CD4-positive, alpha-beta T cell (primary cell): ENCODE measurements around the gene RAB22A. TPM values are rescaled to one million over a fixed set of nuclear protein-coding genes. Genes with fewer than 3 reads are reported as not detected.

Experiments
- ATAC-seq: fragments of 200-7000 bp; cut with Tn5 transposase; one replicate; pipeline ENCODE4 v1.10.0; 2022; ENCODE audit warnings: mild to moderate bottlenecking; ENCODE audit not compliant: poor library complexity
- CTCF ChIA-PET: fragments of 350-600 bp; sonication (Branson Sonifier 250); formaldehyde crosslinking; loops from one replicate; lab custom pipeline; 2021; ENCODE audit warnings: antibody characterized with exemption, inconsistent platforms; lab: Charles Lee
- POLR2A ChIA-PET: fragments of 350-600 bp; sonication (Branson Sonifier 250); formaldehyde crosslinking; loops from one replicate; lab custom pipeline; 2021; ENCODE audit warnings: antibody characterized with exemption, inconsistent platforms; lab: Charles Lee
- DNase-seq, 14 experiments: peaks; one replicate each; pipeline ENCODE4 v3.0.0-alpha.2; 2013 to 2020; ENCODE audit warnings: mixed read lengths in 2 of 14
- H3K27ac ChIP-seq, 2 donors: one replicate each; pipeline versions ENCODE4 v1.5.1 to v1.7.0; 2013; ENCODE audit warnings: low read length in 2 of 2, low read depth in 1 of 2, mild to moderate bottlenecking in 1 of 2
- H3K27me3 ChIP-seq, 2 experiments: 1 replicate in 1 of 2; 2 replicates in 1 of 2; pipeline versions ENCODE4 v1.6.1 to v1.7.0; 2013; ENCODE audit warnings: low read length in 2 of 2, control low read depth in 1 of 2, mild to moderate bottlenecking in 1 of 2, moderate library complexity in 1 of 2; ENCODE audit not compliant: insufficient read depth in 2 of 2, control insufficient read depth in 1 of 2
- H3K36me3 ChIP-seq: one replicate; pipeline ENCODE4 v1.6.1; 2013; ENCODE audit warnings: low read length, control low read depth; ENCODE audit not compliant: insufficient read depth
- H3K4me1 ChIP-seq: one replicate; pipeline ENCODE4 v1.6.1; 2013; ENCODE audit warnings: low read length, control low read depth; ENCODE audit not compliant: insufficient read depth
- H3K4me3 ChIP-seq: one replicate; pipeline ENCODE4 v1.5.1; 2013; ENCODE audit warnings: mild to moderate bottlenecking, low read length, moderate library complexity
- H3K9me3 ChIP-seq, 2 experiments: 1 replicate in 1 of 2; 2 replicates in 1 of 2; pipeline versions ENCODE4 v1.6.1 to v1.7.0; 2013; ENCODE audit warnings: low read length in 2 of 2, mild to moderate bottlenecking in 2 of 2, control low read depth in 1 of 2, moderate library complexity in 1 of 2; ENCODE audit not compliant: control insufficient read depth in 1 of 2, insufficient read depth in 1 of 2
- H3K27ac Mint-ChIP-seq: one replicate; pipeline ENCODE4 v1.8.0; 2020; ENCODE audit warnings: mixed read lengths
- H3K27me3 Mint-ChIP-seq: one replicate; pipeline ENCODE4 v1.8.0; 2021; ENCODE audit warnings: mixed read lengths
- H3K36me3 Mint-ChIP-seq: one replicate; pipeline ENCODE4 v1.8.0; 2021; ENCODE audit warnings: low read depth, mixed read lengths
- H3K4me1 Mint-ChIP-seq: one replicate; pipeline ENCODE4 v1.8.0; 2021; ENCODE audit warnings: low read depth, mixed read lengths
- H3K4me3 Mint-ChIP-seq: one replicate; pipeline ENCODE4 v1.8.0; 2020; ENCODE audit warnings: mild to moderate bottlenecking, mixed read lengths
- H3K9me3 Mint-ChIP-seq: one replicate; pipeline ENCODE4 v1.8.0; 2020; ENCODE audit warnings: mixed read lengths
- CTCF ChIP-seq: fragments of 200-600 bp; IDR thresholded peaks from one replicate; pipeline ENCODE4 v1.8.0; 2022; ENCODE audit warnings: antibody characterized with exemption, mild to moderate bottlenecking
- intact Hi-C, 2 experiments: fragments of 100-400 bp; cut with DNase I in 1 of 2; cut with micrococcal nuclease in 1 of 2; formaldehyde crosslinking; loops; one replicate each; pipeline versions ENCODE4 v1.15.1 to v1.9.0; 2023 to 2025; cut with DNase I, micrococcal nuclease
- total RNA-seq, 174 experiments: library from RNA in 2 of 174; stranded (reverse) in 2 of 174; gene quantifications; one replicate each; pipeline ENCODE4 v1.2.3 and lab custom pipeline; 2021 to 2026

Gene RAB22A
- total RNA-seq, 2 experiments from 2014 or later, result 16.5 to 17.2 TPM

GRCh38 chr20:58377017-58377416 lies 67.5 kb downstream of the RAB22A start:
- ChIA-PET CTCF (no interaction called here), POLR2A (interaction anchor here (1.2 kb wide), 1 partner anchor 12 kb away, joined by 7 read pairs; the partner anchor contains the start of gene VAPB)
- Histone ChIP-seq H3K36me3 (no peaks in the 10 kb centered on the region), H3K9me3 (peaks cover 5 to 9% of the 10 kb centered on the region in 2 experiments), H3K4me3 (no peak overlapping the region), H3K27me3 (peaks cover 6 to 10% of the 10 kb centered on the region in 2 experiments), H3K27ac (no peak overlapping the region), H3K4me1 (no peaks in the 10 kb centered on the region)
- TF ChIP-seq CTCF, result no peak
- Mint-ChIP-seq H3K4me1 (no peaks in the 10 kb centered on the region), H3K27ac (no peak overlapping the region), H3K4me3 (no peak overlapping the region), H3K36me3 (no peaks in the 10 kb centered on the region), H3K9me3 (peaks cover 5% of the 10 kb centered on the region), H3K27me3 (peaks cover 45% of the 10 kb centered on the region)
- DNase-seq (no peak), ATAC-seq (no peak)
- intact Hi-C loops, result no loop called here

DNA sequence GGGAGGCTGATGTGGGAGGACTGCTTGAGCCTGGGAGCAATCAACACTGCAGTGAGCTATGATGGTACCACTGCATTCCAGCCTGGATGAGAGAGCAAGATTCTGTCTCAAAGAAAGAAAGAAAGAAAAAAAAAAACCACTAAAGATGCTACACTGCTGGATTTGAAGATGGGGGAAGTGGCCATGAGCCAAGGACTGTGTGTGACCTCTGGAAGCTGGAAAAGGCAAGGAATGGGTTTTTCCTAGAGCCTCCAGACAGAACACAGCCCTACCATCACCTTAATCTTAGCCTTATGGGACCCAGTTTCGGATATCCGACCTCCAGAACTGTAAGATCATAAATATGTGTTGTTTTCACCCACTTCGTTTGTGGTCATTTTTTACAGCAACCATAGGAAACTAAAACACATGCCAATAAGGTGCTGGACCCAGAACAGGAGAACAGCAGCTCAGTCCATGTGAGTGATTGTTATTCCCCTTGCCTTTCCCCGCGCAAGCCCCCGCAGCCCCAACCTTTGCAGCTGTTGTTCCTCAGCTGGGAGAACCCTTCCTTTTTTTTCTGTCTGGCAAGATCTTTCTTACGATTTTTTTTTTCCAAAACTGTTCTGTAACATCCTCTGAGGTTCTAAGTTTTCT lies 68.4 kb downstream of the RAB22A start:
- no peak for DNase-seq
- Mint-ChIP-seq H3K9me3 (peaks cover 5% of the 10 kb centered on the region), H3K4me1 (no peaks in the 10 kb centered on the region), H3K4me3 (no peak overlapping the region), H3K36me3 (no peaks in the 10 kb centered on the region), H3K27ac (no peak overlapping the region), H3K27me3 (peaks cover 53% of the 10 kb centered on the region)
- CTCF ChIA-PET, result no interaction called here
- no peak for ATAC-seq
- intact Hi-C loops, result no loop called here
- POLR2A ChIA-PET, result no interaction called here
- Histone ChIP-seq H3K27me3 (peaks cover 9 to 10% of the 10 kb centered on the region in 2 experiments), H3K4me1 (no peaks in the 10 kb centered on the region), H3K4me3 (no peak overlapping the region), H3K27ac (no peak overlapping the region), H3K36me3 (no peaks in the 10 kb centered on the region), H3K9me3 (peaks cover 5 to 9% of the 10 kb centered on the region in 2 experiments)
- TF ChIP-seq CTCF, result no peak

DNA sequence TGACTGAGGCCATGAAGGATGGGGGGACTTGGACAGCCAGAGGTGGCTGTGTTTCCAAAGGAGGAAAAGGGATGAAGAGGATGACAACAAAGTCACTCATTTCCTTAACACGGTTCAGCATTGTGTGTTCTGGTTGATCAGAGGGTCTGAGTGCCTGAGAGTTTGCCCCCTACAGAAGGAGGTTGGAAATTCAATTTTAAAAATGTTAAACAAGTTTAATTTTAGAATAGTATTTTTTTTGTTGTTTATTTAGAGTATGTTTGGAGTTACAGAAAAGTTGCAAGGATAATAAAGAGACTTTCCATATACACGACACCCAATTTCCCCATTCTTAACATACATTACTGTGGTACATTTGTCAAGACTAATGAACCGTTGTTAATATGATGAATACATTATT lies 69.2 kb downstream of the RAB22A start:
- Mint-ChIP-seq H3K27me3 (peaks cover 53% of the 10 kb centered on the region), H3K36me3 (no peaks in the 10 kb centered on the region), H3K9me3 (peaks cover 5% of the 10 kb centered on the region), H3K4me3 (no peak overlapping the region), H3K27ac (no peak overlapping the region), H3K4me1 (no peaks in the 10 kb centered on the region)
- Histone ChIP-seq H3K27ac (no peak overlapping the region), H3K9me3 (peaks cover 5 to 9% of the 10 kb centered on the region in 2 experiments), H3K4me3 (no peak overlapping the region), H3K36me3 (no peaks in the 10 kb centered on the region), H3K4me1 (no peaks in the 10 kb centered on the region), H3K27me3 (peaks cover 9 to 10% of the 10 kb centered on the region in 2 experiments)
- no peak for DNase-seq
- ATAC-seq, result no peak
- intact Hi-C loops, result no loop called here
- POLR2A ChIA-PET, result no interaction called here
- TF ChIP-seq CTCF, result no peak
- CTCF ChIA-PET, result no interaction called here
